K562 (cell line): ENCODE data around the gene KIF1A.

Source experiments
- EZH2 ChIP-seq: IDR thresholded peaks from 2 replicates; pipeline ENCODE4 v1.6.1; 2012; ENCODE audit warnings: low read depth, mild to moderate bottlenecking, inconsistent platforms, low read length, borderline replicate concordance
- FOS ChIP-seq: IDR thresholded peaks from 3 replicates; pipeline ENCODE4 v1.6.1; 2011; ENCODE audit not compliant: insufficient read length; ENCODE audit errors: extremely low read depth
- IRF2 ChIP-seq: sonication (generic); formaldehyde crosslinking; IDR thresholded peaks from 2 replicates; pipeline ENCODE4 v1.8.1; 2022; ENCODE audit warnings: mild to moderate bottlenecking, missing genetic modification reagents
- KLF1 ChIP-seq: fragments of 450-650 bp; IDR thresholded peaks from 2 replicates; pipeline ENCODE4 v1.6.1; 2016; ENCODE audit warnings: missing genetic modification characterization, missing compliant biosample characterization
- SIRT6 ChIP-seq: IDR thresholded peaks from one replicate; pipeline ENCODE4 v1.6.1; 2012; ENCODE audit warnings: low read depth, mild to moderate bottlenecking, control low read depth, inconsistent platforms, low read length, moderate library complexity
- TF ChIP-seq, protein P1 (sequence below), 3 experiments: IDR thresholded peaks in 2 of 3; conservative IDR thresholded peaks in 1 of 3; 2 replicates each; pipeline ENCODE4 v1.5.1; 2011 to 2012; ENCODE audit warnings: low read length in 3 of 3, mild to moderate bottlenecking in 3 of 3, control low read depth in 2 of 3, improper control_type of control experiment in 1 of 3, inconsistent platforms in 1 of 3, low read depth in 1 of 3, mixed read lengths in 1 of 3, moderate library complexity in 1 of 3; ENCODE audit not compliant: insufficient read depth in 2 of 3
- TF ChIP-seq, protein P2 (sequence below): fragments of 450-650 bp; IDR thresholded peaks from 2 replicates; pipeline ENCODE4 v1.6.1; 2018; ENCODE audit not compliant: partially characterized antibody
- TF ChIP-seq, protein P3 (sequence below): sonication (generic); formaldehyde crosslinking; IDR thresholded peaks from 2 replicates; pipeline ENCODE4 v1.8.1; 2022; ENCODE audit warnings: missing genetic modification reagents
- TF ChIP-seq, protein P4 (sequence below), 2 experiments: IDR thresholded peaks in 1 of 2; conservative IDR thresholded peaks in 1 of 2; 2 replicates each; pipeline ENCODE4 v1.6.1; 2016; ENCODE audit warnings: low read depth in 2 of 2, mild to moderate bottlenecking in 1 of 2, missing compliant biosample characterization in 1 of 2, missing genetic modification characterization in 1 of 2, moderate library complexity in 1 of 2
- TF ChIP-seq, protein P5 (sequence below): fragments of 250-450 bp; sonication (Bioruptor Pico); IDR thresholded peaks from 2 replicates; pipeline ENCODE4 v1.8.0; 2022; ENCODE audit warnings: moderate library complexity, mild to moderate bottlenecking, inconsistent platforms

DNA sequence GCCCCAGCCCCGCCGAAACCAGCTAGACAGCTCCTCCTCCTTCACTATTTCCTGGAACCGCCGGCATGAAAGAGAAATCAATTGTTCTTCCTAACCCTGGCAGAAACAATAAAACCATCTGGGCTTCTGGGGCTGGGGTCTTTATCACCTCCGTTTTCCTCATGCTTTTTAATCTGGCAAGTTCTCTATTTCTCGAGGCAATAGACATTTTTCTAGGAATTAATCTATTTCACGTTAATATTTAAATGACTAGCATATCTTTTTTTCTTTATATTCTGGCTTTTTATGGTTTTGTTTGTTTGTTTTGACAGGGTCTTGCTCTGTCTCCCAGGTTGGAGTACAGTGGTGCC is 1.4 kb upstream of the KIF1A start:
- TF ChIP-seq EZH2 (no peak), IRF2 (no peak), KLF1 (tag) (no peak), FOS (no peak), SIRT6 (no peak)
- TF ChIP-seq, protein P1, sequence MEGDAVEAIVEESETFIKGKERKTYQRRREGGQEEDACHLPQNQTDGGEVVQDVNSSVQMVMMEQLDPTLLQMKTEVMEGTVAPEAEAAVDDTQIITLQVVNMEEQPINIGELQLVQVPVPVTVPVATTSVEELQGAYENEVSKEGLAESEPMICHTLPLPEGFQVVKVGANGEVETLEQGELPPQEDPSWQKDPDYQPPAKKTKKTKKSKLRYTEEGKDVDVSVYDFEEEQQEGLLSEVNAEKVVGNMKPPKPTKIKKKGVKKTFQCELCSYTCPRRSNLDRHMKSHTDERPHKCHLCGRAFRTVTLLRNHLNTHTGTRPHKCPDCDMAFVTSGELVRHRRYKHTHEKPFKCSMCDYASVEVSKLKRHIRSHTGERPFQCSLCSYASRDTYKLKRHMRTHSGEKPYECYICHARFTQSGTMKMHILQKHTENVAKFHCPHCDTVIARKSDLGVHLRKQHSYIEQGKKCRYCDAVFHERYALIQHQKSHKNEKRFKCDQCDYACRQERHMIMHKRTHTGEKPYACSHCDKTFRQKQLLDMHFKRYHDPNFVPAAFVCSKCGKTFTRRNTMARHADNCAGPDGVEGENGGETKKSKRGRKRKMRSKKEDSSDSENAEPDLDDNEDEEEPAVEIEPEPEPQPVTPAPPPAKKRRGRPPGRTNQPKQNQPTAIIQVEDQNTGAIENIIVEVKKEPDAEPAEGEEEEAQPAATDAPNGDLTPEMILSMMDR (IDR thresholded peaks at IDR 0.05 in 2 of 3, conservative IDR thresholded peaks at IDR 0.05 in 1 of 3; ENCODE audit: insufficient read depth in 2 of 3, low read depth in 1 of 3, low read length in 3 of 3), result no peak
- TF ChIP-seq, protein P2, sequence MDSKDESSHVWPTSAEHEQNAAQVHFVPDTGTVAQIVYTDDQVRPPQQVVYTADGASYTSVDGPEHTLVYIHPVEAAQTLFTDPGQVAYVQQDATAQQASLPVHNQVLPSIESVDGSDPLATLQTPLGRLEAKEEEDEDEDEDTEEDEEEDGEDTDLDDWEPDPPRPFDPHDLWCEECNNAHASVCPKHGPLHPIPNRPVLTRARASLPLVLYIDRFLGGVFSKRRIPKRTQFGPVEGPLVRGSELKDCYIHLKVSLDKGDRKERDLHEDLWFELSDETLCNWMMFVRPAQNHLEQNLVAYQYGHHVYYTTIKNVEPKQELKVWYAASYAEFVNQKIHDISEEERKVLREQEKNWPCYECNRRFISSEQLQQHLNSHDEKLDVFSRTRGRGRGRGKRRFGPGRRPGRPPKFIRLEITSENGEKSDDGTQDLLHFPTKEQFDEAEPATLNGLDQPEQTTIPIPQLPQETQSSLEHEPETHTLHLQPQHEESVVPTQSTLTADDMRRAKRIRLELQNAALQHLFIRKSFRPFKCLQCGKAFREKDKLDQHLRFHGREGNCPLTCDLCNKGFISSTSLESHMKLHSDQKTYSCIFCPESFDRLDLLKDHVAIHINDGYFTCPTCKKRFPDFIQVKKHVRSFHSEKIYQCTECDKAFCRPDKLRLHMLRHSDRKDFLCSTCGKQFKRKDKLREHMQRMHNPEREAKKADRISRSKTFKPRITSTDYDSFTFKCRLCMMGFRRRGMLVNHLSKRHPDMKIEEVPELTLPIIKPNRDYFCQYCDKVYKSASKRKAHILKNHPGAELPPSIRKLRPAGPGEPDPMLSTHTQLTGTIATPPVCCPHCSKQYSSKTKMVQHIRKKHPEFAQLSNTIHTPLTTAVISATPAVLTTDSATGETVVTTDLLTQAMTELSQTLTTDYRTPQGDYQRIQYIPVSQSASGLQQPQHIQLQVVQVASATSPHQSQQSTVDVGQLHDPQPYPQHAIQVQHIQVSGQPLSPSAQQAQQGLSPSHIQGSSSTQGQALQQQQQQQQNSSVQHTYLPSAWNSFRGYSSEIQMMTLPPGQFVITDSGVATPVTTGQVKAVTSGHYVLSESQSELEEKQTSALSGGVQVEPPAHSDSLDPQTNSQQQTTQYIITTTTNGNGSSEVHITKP, result no peak
- TF ChIP-seq, protein P3, sequence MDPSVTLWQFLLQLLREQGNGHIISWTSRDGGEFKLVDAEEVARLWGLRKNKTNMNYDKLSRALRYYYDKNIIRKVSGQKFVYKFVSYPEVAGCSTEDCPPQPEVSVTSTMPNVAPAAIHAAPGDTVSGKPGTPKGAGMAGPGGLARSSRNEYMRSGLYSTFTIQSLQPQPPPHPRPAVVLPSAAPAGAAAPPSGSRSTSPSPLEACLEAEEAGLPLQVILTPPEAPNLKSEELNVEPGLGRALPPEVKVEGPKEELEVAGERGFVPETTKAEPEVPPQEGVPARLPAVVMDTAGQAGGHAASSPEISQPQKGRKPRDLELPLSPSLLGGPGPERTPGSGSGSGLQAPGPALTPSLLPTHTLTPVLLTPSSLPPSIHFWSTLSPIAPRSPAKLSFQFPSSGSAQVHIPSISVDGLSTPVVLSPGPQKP (CRISPR knock-in tag), result no peak
- TF ChIP-seq, protein P4, sequence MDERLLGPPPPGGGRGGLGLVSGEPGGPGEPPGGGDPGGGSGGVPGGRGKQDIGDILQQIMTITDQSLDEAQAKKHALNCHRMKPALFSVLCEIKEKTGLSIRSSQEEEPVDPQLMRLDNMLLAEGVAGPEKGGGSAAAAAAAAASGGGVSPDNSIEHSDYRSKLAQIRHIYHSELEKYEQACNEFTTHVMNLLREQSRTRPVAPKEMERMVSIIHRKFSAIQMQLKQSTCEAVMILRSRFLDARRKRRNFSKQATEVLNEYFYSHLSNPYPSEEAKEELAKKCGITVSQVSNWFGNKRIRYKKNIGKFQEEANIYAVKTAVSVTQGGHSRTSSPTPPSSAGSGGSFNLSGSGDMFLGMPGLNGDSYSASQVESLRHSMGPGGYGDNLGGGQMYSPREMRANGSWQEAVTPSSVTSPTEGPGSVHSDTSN (CRISPR knock-in tag; IDR thresholded peaks at IDR 0.05; ENCODE audit: low read depth), result no peak
- TF ChIP-seq, protein P4 (tag; conservative IDR thresholded peaks at IDR 0.05; ENCODE audit: low read depth), result no peak
- TF ChIP-seq, protein P5, sequence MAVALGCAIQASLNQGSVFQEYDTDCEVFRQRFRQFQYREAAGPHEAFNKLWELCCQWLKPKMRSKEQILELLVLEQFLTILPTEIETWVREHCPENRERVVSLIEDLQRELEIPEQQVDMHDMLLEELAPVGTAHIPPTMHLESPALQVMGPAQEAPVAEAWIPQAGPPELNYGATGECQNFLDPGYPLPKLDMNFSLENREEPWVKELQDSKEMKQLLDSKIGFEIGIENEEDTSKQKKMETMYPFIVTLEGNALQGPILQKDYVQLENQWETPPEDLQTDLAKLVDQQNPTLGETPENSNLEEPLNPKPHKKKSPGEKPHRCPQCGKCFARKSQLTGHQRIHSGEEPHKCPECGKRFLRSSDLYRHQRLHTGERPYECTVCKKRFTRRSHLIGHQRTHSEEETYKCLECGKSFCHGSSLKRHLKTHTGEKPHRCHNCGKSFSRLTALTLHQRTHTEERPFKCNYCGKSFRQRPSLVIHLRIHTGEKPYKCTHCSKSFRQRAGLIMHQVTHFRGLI (CRISPR knock-in tag), result no peak
